ENCODE results near the gene FAM221B. TPM values are rescaled to one million over a fixed set of nuclear protein-coding genes. Genes with fewer than 3 reads are reported as not detected.

FAM221B gene
- total and polyA plus RNA-seq, 9 of the 15 experiments (the other 6 are each of a cell fraction or from before 2014, with no cell fraction given) = 0.01 TPM; not detected in 8

GRCh38 chr9:35845824-35846771, 17.6 kb upstream of the FAM221B start:
- ATAC-seq = no peak
- CTCF ChIA-PET (ENCODE audit: low intra/inter-chr PET ratio) = no interaction called here
- H3K9ac ChIP-seq (ENCODE audit: insufficient read depth in 1 of 2, low read depth in 2 of 2, low read length in 2 of 2) = no peak overlapping the region; a peak in 1 of 4 replicates

More at GRCh38 chr9:35845824-35846771, 17.6 kb upstream of the FAM221B start:
- no peaks in the 10 kb centered on the region for H4K20me1 ChIP-seq (replicated peaks; ENCODE audit: control insufficient read depth, insufficient read depth, low read length)
- H3K36me3 ChIP-seq (ENCODE audit: control insufficient read depth, insufficient read depth, low read length) = no peaks in the 10 kb centered on the region
- in situ Hi-C loops (cut with MboI) (no loop called here), intact Hi-C loops (cut with micrococcal nuclease) (no loop called here)
- H2AFZ ChIP-seq (ENCODE audit: low read depth, low read length) = no peak overlapping the region
- no TSS peak for BruUV-seq (replicated peaks)
- peaks cover 0 to 11% of the 10 kb centered on the region in 2 experiments; a peak in 2 of 5 replicates for H3K4me1 ChIP-seq (replicated peaks in 1 of 2; ENCODE audit: control insufficient read depth in 2 of 2, insufficient read depth in 2 of 2, low read length in 2 of 2)
- FAIRE-seq = no peak
- peak in 2 of 4 experiments; percentile 20 to 26 for DNase-seq (ENCODE audit: extremely low read depth in 1 of 4, low spot score in 3 of 4)
- peaks cover 0 to 10% of the 10 kb centered on the region in 2 experiments; a peak in 4 of 5 replicates for H3K27me3 ChIP-seq (ENCODE audit: control insufficient read depth in 2 of 2, insufficient read depth in 2 of 2, low read length in 2 of 2)
- no peaks in the 10 kb centered on the region for H3K9me1 ChIP-seq (ENCODE audit: control insufficient read depth, insufficient read depth, low read length)
- no peak overlapping the region for H3K4me3 ChIP-seq
- WGBS (ENCODE audit: insufficient coverage, low coverage, missing lambda C conversion rate) = 34% methylated on average over 22 of the region's 53 CpGs
- H3K4me2 ChIP-seq (ENCODE audit: insufficient read depth, low read length) = no peak overlapping the region
- no peaks in the 10 kb centered on the region for H3K79me2 ChIP-seq (ENCODE audit: control insufficient read depth, insufficient read depth, low read length)
- POLR2A ChIA-PET = interaction anchor here (0.6 to 1.1 kb wide), 4 partner anchors 10 to 122 kb away, joined by 3 read pairs; no protein-coding TSS in a partner anchor
- TF ChIP-seq HIVEP1 (CRISPR knock-in tag; IDR thresholded peaks at IDR 0.05) = no peak
- no peak for TF ChIP-seq XRCC5 (IDR thresholded peaks at IDR 0.05; ENCODE audit: low read depth, low read length)
- TF ChIP-seq SRSF1 (IDR thresholded peaks at IDR 0.05; ENCODE audit: low read depth, low read length) = no peak
- TF ChIP-seq RBM14 (IDR thresholded peaks at IDR 0.05; ENCODE audit: borderline replicate concordance, insufficient read depth, low read depth, low read length) = no peak
- TF ChIP-seq YY1 (IDR thresholded peaks at IDR 0.05; ENCODE audit: borderline replicate concordance in 1 of 3, control insufficient read depth in 1 of 3, extremely low read depth in 1 of 3, insufficient read depth in 3 of 3, insufficient read length in 1 of 3, insufficient replicate concordance in 2 of 3, low read depth in 1 of 3, low read length in 2 of 3) = no peak
- no peak for TF ChIP-seq ZBTB8A (IDR thresholded peaks at IDR 0.05; ENCODE audit: partially characterized antibody)
- no peak for TF ChIP-seq MXI1 (IDR thresholded peaks at IDR 0.05; ENCODE audit: low read depth, low read length)
- TF ChIP-seq MNT (conservative IDR thresholded peaks at IDR 0.05) = no peak
- TF ChIP-seq CHD4 (IDR thresholded peaks at IDR 0.05; ENCODE audit: insufficient read depth, insufficient replicate concordance, low read depth, low read length, poor library complexity, severe bottlenecking) = no peak
- no peak for TF ChIP-seq ZC3H8 (IDR thresholded peaks at IDR 0.05)
- TF ChIP-seq ZNF583 (CRISPR knock-in tag; IDR thresholded peaks at IDR 0.05) = no peak
- TF ChIP-seq ETS1 (conservative IDR thresholded peaks at IDR 0.05; ENCODE audit: control insufficient read depth, low read depth, low read length) = no peak
- TF ChIP-seq THRA (IDR thresholded peaks at IDR 0.05) = no peak
- H3K9me3 ChIP-seq (replicated peaks; ENCODE audit: control insufficient read depth, insufficient read depth, low read depth, low read length) = no peaks in the 10 kb centered on the region
- no peak overlapping the region for H3K27ac ChIP-seq (ENCODE audit: extremely low read depth, low read depth, low read length)

All from K562 (cell line).